Stimulated activated CD8-positive, alpha-beta memory T cell treated with anti-CD3 and anti-CD28 coated beads, Interleukin-7, amount 100 ng/mL, for 48 hours (primary cell): ENCODE results near the gene RNF31.
A peak's percentile ranks its signal among the peaks of the same experiment; 100 is the strongest.

Source experiments
- DNase-seq, 2 donors: peaks; one replicate each; pipeline ENCODE4 v3.0.0-alpha.2; 2020; ENCODE audit warnings: low read depth in 1 of 2; ENCODE audit errors: extremely low read depth in 1 of 2

Gene RNF31

GRCh38 chr14:24159777-24160498, 12.6 kb downstream of the RNF31 start:
- no peak for DNase-seq

GRCh38 chr14:24160499-24160849, 13.2 kb downstream of the RNF31 start:
- no peak for DNase-seq

GRCh38 chr14:24160850-24161804, 13.8 kb downstream of the RNF31 start, which contains the start of gene IRF9:
Gene IRF9, plus strand, starts transcription at chr14:24161265. Its CDS starts 880 bp downstream, at chr14:24162145.
- peak; percentile 88 to 92 for DNase-seq

- no peak for DNase-seq
Measured at GRCh38 chr14:24162093-24162492, 14.8 kb downstream of the RNF31 start.

GRCh38 chr14:24164518-24164991, 17.3 kb downstream of the RNF31 start:
- no peak for DNase-seq

GRCh38 chr14:24165785-24166184, 18.5 kb downstream of the RNF31 start:
- no peak for DNase-seq

GRCh38 chr14:24167469-24168114, 20.3 kb downstream of the RNF31 start:
- DNase-seq: no peak

- peak; percentile 46 to 79 for DNase-seq
Measured at GRCh38 chr14:24171422-24172260, 24.3 kb downstream of the RNF31 start, which contains the start of gene REC8. Gene REC8, plus strand, starts transcription at chr14:24172080. Its CDS starts 473 bp downstream, at chr14:24172553.

- no peak for DNase-seq
Measured at GRCh38 chr14:24172261-24172860, 25.1 kb downstream of the RNF31 start.

- no peak for DNase-seq
Measured at GRCh38 chr14:24172871-24173281, 25.6 kb downstream of the RNF31 start.

- DNase-seq: no peak
Measured at GRCh38 chr14:24176599-24176998, 29.3 kb downstream of the RNF31 start.

GRCh38 chr14:24177041-24177825, 29.9 kb downstream of the RNF31 start:
- no peak for DNase-seq

GRCh38 chr14:24177891-24178290, 30.6 kb downstream of the RNF31 start:
- no peak for DNase-seq

GRCh38 chr14:24178399-24179178, 31.3 kb downstream of the RNF31 start:
- DNase-seq: no peak

- no peak for DNase-seq
Measured at GRCh38 chr14:24179294-24179960, 32.1 kb downstream of the RNF31 start.

- DNase-seq: no peak
Measured at GRCh38 chr14:24179961-24180796, 32.9 kb downstream of the RNF31 start.
